Activated naive CD4-positive, alpha-beta T cell treated with anti-CD3 and anti-CD28 coated beads for 36 hours (primary cell): ENCODE data around the gene DFFB. TPM values are rescaled to one million over a fixed set of nuclear protein-coding genes. Genes with fewer than 3 reads are reported as not detected.
A peak's percentile ranks its signal among the peaks of the same experiment; 100 is the strongest.

ENCODE experiments used
- CTCF ChIA-PET: fragments of 350-600 bp; sonication (Branson Sonifier 250); formaldehyde crosslinking; loops from one replicate; lab custom pipeline; 2021; ENCODE audit warnings: antibody characterized with exemption; lab: Charles Lee
- DNase-seq: peaks from one replicate; pipeline ENCODE4 v3.0.0-alpha.2; 2020
- H3K27ac Mint-ChIP-seq: one replicate; pipeline ENCODE4 v1.8.0; 2021; ENCODE audit warnings: mild to moderate bottlenecking, mixed read lengths
- H3K27me3 Mint-ChIP-seq: one replicate; pipeline ENCODE4 v1.8.0; 2021; ENCODE audit warnings: low read depth, mixed read lengths
- H3K36me3 Mint-ChIP-seq: one replicate; pipeline ENCODE4 v1.8.0; 2021; ENCODE audit warnings: low read depth, mixed read lengths
- H3K4me1 Mint-ChIP-seq: one replicate; pipeline ENCODE4 v1.8.0; 2021; ENCODE audit warnings: low read depth, mixed read lengths
- H3K4me3 Mint-ChIP-seq: one replicate; pipeline ENCODE4 v1.8.0; 2021; ENCODE audit warnings: mild to moderate bottlenecking, moderate library complexity, mixed read lengths
- H3K9me3 Mint-ChIP-seq: one replicate; pipeline ENCODE4 v1.8.0; 2021; ENCODE audit warnings: mixed read lengths
- intact Hi-C: fragments of 100-400 bp; cut with micrococcal nuclease; formaldehyde crosslinking; loops from one replicate; pipeline ENCODE4 v1.15.1; 2023
- total RNA-seq, 2 experiments: library from RNA; stranded (reverse); gene quantifications; one replicate each; pipeline ENCODE4 v1.2.3, GENCODE V29; 2021

Gene DFFB
- total RNA-seq, 2 experiments from 2014 or later = 6.3 to 6.5 TPM

DNA sequence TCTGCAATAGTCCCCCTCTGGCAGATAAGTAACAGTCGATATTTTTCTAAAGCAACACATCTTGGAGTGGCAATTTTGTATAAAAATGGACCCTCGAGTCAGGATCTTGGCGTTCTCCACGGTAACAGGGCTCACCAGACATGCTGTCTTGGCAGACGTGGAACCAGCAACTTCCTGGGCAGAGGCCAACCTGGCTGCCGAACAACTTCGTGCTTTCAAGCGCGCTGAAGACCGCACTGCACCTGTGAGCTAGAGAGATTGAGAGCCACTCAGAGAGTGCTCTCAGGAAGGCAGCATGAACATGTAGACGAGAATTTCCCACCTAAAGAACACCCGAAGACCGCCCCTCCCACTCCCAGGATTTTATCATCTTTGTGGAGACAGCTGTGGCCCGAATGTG is 35.5 kb downstream of the DFFB start:
- H3K9me3 Mint-ChIP-seq = peaks cover 3% of the 10 kb centered on the region
- no peak for DNase-seq
- intact Hi-C loops = no loop called here
- H3K27me3 Mint-ChIP-seq = no peaks in the 10 kb centered on the region
- no peak overlapping the region for H3K4me3 Mint-ChIP-seq
- H3K27ac Mint-ChIP-seq = no peak overlapping the region
- CTCF ChIA-PET = no interaction called here
- peaks cover 39% of the 10 kb centered on the region for H3K36me3 Mint-ChIP-seq
- peaks cover 36% of the 10 kb centered on the region for H3K4me1 Mint-ChIP-seq

DNA sequence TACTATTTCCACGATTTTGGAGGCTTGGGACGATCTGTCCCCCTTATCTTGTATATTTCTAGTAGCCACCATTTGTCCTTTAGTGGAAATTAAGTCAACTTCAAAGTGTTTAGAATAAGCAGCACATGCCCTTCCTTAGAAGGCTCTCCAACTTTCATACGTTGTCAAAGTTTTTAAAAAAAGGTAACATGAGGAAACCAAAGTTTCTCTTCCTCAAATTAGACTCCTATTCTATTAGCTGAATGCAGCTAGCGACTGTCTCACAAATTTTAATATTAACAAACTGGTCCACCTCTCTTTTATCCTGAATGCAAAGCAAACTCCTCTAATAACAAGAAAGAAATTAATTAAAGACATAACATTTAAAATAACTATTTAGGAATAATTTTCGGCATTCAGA is 35.9 kb downstream of the DFFB start:
- CTCF ChIA-PET = no interaction called here
- DNase-seq = no peak
- peaks cover 40% of the 10 kb centered on the region for H3K4me1 Mint-ChIP-seq
- H3K36me3 Mint-ChIP-seq = peaks cover 39% of the 10 kb centered on the region
- intact Hi-C loops = no loop called here
- H3K9me3 Mint-ChIP-seq = peaks cover 4% of the 10 kb centered on the region
- H3K4me3 Mint-ChIP-seq = no peak overlapping the region
- no peak overlapping the region for H3K27ac Mint-ChIP-seq
- no peaks in the 10 kb centered on the region for H3K27me3 Mint-ChIP-seq

DNA sequence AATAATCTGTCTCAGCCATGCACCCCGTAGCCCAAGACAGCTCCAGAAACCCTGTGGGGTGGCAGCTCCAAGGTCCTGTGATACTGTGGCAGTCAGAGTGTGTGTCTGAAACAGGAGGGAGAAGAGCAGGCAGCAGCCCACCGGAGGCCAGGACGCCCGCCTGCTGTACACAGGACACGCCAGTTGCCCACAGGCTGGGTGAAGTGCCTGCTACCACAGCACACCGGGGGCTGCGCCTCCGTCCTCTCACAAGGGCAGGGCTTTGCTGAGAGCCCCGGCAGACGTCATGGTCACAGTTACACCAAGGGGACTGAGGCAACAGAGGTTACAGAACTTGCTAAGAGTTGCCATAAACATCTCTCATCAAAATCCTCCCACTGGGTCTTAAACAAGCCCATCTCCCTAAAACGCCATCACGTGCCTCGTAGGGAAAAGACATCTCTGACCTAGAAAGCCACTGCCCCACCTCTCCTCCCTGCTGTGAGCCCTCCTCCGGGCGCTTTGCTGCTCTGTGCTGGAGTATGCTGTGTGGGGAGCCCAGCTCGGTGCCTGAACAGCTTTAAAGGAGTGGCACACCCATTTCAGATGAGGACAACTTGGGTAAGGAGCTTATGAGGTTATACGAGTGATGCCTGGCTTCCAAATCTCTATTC is 37.5 kb downstream of the DFFB start:
- Mint-ChIP-seq H3K4me1 (peaks cover 51% of the 10 kb centered on the region), H3K27me3 (no peaks in the 10 kb centered on the region), H3K27ac (no peak overlapping the region), H3K36me3 (peaks cover 37% of the 10 kb centered on the region), H3K4me3 (no peak overlapping the region), H3K9me3 (peaks cover 7% of the 10 kb centered on the region)
- intact Hi-C loops = no loop called here
- no peak for DNase-seq
- CTCF ChIA-PET = no interaction called here

DNA sequence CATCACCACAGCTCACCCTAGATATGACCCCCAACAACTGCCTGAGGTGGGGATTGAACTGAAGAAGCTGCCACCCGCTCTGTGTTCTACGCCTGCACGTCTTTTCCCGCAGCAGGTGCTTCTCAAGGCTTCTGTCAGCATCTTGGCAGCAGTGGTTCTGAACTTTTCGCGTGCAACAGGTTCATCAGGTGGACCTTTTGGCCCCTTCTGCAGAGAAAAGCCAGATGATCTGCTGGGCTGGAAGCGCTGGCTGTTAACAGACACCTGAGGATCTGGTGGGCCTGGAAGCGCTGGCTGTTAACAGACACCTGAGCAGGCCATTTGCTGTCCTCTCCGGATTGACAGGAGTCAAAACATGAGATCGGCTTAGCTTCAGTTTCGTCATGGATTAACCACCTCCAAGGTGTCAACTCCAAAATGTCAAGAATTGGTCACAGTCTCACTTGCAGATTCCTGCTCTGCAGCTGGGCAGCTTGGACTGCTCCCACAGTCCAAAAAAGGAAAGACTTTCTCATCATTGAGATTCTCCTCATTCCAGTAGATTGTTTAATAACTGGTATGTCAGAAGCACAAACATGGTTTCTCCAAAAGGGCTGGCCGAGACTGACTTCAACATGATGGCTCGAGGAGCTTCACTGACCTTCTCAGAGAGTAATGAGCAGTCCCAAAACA is 38.1 kb downstream of the DFFB start:
- CTCF ChIA-PET = interaction anchor here (1.0 kb wide), 1 partner anchor 38 kb away, joined by 4 read pairs; the partner anchor contains the start of gene DFFB
- intact Hi-C loops = no loop called here
- Mint-ChIP-seq H3K27me3 (no peaks in the 10 kb centered on the region), H3K4me1 (peaks cover 44% of the 10 kb centered on the region), H3K36me3 (peaks cover 32% of the 10 kb centered on the region), H3K27ac (no peak overlapping the region), H3K9me3 (peaks cover 7% of the 10 kb centered on the region), H3K4me3 (no peak overlapping the region)
- DNase-seq = no peak

DNA sequence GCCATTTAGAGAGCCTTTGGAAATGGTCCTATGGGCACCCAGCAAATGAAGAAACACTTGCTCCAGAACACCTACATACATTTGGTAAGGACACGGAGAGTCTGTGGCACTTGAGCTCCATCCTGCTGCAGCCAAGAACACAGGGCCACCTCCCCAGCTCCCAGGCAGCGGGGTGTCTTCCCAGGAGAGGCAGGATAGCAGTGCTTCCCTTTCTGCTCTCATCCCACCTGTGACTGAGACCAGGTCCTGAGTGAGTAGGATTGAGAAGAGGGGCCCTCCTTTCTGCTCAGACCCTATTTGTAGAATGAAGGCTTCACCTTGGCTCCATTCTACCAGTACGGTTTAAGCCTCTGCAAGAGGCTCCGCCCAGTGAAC is 38.7 kb downstream of the DFFB start:
- Mint-ChIP-seq H3K27me3 (no peaks in the 10 kb centered on the region), H3K9me3 (peaks cover 7% of the 10 kb centered on the region), H3K36me3 (peaks cover 27% of the 10 kb centered on the region), H3K4me1 (peaks cover 39% of the 10 kb centered on the region), H3K27ac (no peak overlapping the region), H3K4me3 (no peak overlapping the region)
- intact Hi-C loops = no loop called here
- CTCF ChIA-PET = interaction anchor here (1.0 kb wide), 1 partner anchor 38 kb away, joined by 4 read pairs; the partner anchor contains the start of gene DFFB
- no peak for DNase-seq

DNA sequence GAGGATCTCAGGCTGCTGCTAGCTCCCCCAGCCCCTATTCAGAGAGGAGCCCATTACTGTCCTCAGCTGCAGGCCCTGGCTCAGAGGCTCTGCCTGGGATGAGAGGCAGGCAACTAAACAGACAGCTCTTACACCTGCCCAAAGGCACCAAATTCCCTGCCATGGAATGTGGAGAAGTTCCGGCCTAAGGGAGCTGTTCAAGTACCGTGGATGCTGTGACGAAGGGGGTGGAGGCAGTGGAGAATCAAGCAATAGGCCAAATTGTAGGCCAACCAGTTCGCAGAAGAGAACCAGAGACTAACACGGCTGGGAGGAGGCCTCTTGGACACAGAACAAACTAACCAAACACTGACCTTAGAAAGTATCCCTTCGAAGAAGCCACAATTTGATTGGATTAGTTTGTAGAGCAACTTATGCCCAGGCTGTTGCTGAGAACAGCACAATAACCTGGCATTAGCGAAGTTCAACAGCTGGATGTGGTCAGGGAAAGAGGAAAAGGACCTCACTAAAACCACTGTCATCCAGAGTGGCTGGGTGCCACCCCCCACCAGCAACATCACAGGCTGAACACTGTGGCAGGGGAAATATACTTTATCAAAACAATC is 39.2 kb downstream of the DFFB start:
- CTCF ChIA-PET = interaction anchor here (1.0 kb wide), 1 partner anchor 39 kb away, joined by 4 read pairs; the partner anchor contains the start of gene DFFB
- Mint-ChIP-seq H3K27me3 (no peaks in the 10 kb centered on the region), H3K36me3 (peaks cover 24% of the 10 kb centered on the region), H3K27ac (no peak overlapping the region), H3K4me3 (no peak overlapping the region), H3K4me1 (peaks cover 37% of the 10 kb centered on the region), H3K9me3 (peaks cover 7% of the 10 kb centered on the region)
- DNase-seq = no peak
- intact Hi-C loops = no loop called here

DNA sequence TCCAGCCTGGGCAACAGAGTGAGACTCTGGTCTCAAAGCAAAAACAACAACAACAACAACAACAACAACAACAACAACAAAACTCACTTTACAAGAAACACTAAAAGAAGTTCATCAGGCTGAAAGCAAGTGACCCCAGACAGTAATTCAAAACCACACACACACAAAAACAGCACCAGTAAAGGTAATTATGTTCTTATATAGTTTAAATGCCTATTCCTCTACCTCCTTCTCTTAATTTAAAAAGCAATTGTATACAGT is 41.1 kb downstream of the DFFB start:
- peaks cover 16% of the 10 kb centered on the region for H3K36me3 Mint-ChIP-seq
- CTCF ChIA-PET = no interaction called here
- intact Hi-C loops = no loop called here
- H3K9me3 Mint-ChIP-seq = peaks cover 7% of the 10 kb centered on the region
- H3K4me1 Mint-ChIP-seq = peaks cover 51% of the 10 kb centered on the region
- H3K27ac Mint-ChIP-seq = no peak overlapping the region
- H3K4me3 Mint-ChIP-seq = peak overlapping the region; percentile 90
- H3K27me3 Mint-ChIP-seq = no peaks in the 10 kb centered on the region
- no peak for DNase-seq

DNA sequence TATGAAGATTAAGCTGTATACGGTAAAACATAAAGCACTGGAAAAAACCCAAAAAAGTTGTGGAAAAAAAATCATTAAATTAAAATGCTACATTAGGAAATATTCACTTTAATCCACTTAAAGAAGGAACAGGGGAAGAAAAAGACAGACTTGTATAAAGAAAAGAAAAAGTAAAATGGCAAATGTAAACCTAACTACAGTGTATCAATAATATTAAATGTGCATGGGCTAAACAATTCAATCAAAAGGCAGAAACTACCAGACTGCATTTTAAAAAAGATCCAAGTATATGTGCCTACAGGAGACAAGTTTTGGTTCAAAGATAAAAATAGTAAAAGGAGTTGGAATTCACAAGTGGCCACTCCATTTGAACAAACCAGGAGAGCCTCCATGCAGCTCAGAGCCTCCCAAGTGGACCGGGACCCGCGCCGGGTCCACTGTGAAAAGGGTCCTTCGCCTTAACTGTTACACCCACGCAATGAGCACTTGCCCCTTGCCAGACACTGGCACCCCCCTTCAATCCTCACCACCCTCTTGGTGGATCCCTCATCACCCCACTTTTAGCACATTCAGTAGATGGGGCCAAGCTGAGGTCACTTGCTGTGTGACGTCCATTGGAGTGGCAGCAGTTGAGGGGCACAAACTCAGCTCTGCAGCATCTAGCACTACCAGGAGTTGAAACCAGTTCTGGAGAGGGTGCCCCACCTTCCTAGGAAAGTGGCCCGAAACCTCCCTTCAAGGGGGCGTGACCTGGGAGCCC is 41.9 kb downstream of the DFFB start:
- peaks cover 56% of the 10 kb centered on the region for H3K4me1 Mint-ChIP-seq

DNA sequence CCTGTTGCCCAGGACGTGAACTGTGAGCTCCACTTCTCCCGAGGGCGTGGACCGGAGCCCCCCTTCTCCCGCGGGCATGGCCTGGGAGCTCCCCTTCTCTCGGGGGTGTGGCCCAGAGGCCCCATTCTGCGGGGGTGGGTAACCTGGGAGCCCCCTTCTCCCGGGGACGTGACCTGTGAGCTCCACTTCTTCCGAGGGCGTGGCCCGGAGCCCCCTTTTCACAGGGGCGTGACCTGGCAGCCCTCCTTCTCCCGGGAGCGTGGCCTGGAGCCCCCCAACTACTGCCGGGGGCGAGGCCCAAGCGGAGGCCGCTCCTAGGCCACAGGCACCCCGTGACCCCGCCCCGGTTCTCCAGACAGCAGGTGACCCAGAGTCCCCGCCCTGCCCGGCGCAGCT is 42.5 kb downstream of the DFFB start:
- H3K4me3 Mint-ChIP-seq = peak overlapping the region; percentile 90
- CTCF ChIA-PET = interaction anchor here (1.3 kb wide), 1 partner anchor 42 kb away, joined by 5 read pairs; the partner anchor contains the start of gene DFFB
- peak overlapping the region; percentile 99 for H3K27ac Mint-ChIP-seq
- peaks cover 7% of the 10 kb centered on the region for H3K9me3 Mint-ChIP-seq
- H3K36me3 Mint-ChIP-seq = peaks cover 14% of the 10 kb centered on the region
- intact Hi-C loops = loop anchor here (1.0 to 5.0 kb wide), 7 partner anchors 42 to 1322 kb away; partner anchors contain the start of genes CEP104, DFFB, LRRC47 and SMIM1
- no peaks in the 10 kb centered on the region for H3K27me3 Mint-ChIP-seq
- DNase-seq = peak; percentile 30
- H3K4me1 Mint-ChIP-seq = peaks cover 56% of the 10 kb centered on the region

More for the DNA sequence above, 41.9 kb downstream of the DFFB start:
- intact Hi-C loops = no loop called here
- peaks cover 16% of the 10 kb centered on the region for H3K36me3 Mint-ChIP-seq
- peak overlapping the region; percentile 63 for H3K27ac Mint-ChIP-seq
- H3K4me3 Mint-ChIP-seq = peak overlapping the region; percentile 90
- no peak for DNase-seq
- CTCF ChIA-PET = interaction anchor here (0.7 to 1.3 kb wide), 2 partner anchors 12 to 41 kb away, joined by 3 to 5 read pairs; partner anchors contain the start of gene DFFB
- H3K9me3 Mint-ChIP-seq = peaks cover 7% of the 10 kb centered on the region
- no peaks in the 10 kb centered on the region for H3K27me3 Mint-ChIP-seq

DNA sequence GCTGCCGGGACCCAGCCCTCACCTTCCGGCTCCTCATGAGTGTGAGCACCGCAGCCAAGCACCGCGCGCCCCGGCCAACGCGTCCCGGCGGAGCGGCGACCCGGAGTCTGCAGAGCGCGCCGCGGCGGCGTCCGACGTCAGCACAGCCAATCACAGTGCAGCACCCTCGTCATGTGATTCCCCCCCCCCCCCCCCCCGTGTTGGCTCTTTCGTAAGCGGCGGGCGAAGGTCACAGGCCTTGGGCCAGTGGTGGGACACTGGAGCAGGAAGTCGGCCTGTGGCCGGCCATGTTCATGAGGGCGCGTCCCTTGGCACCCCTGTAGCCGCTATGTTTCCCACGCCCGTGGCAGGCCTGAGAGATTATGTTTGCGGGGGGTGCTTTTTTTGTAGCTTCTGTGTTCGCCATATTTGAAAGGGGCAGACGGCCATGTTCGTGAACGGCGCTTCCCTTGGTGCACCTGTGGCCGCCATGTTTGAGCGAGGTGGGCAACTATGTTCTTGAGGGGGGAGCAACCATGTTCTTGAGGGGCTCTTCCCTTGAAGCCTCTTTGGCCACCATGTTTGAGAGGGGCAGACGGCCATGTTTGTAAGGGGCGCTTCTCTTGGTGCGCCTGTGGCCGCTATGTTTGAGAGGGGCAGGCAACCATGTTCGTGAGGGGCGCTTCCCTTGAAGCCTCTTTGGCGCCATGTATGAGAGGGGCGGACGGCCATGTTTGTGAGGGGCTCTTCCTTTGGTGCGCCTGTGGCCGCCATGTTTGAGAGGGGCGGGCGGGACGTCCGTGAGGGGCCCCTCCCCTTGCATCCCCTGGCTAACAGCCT is 43.1 kb downstream of the DFFB start, which contains the start of gene C1orf174:
Gene C1orf174 (minus strand): TSS at position 123 of the 819 bp plus-strand sequence. CDS start 86 bp downstream, at position 37.
- Mint-ChIP-seq H3K27me3 (no peaks in the 10 kb centered on the region), H3K4me1 (peaks cover 54% of the 10 kb centered on the region), H3K36me3 (peaks cover 14% of the 10 kb centered on the region), H3K27ac (peak within 1 kb of the TSS; percentile 99), H3K9me3 (peaks cover 7% of the 10 kb centered on the region), H3K4me3 (peak within 1 kb of the TSS; percentile 90)
- CTCF ChIA-PET = interaction anchor here (1.3 kb wide), 1 partner anchor 43 kb away, joined by 5 read pairs; the partner anchor contains the start of gene DFFB
- intact Hi-C loops = loop anchor here (1.0 to 5.0 kb wide), 7 partner anchors 43 to 1323 kb away; partner anchors contain the start of genes CEP104, DFFB, LRRC47 and SMIM1
- DNase-seq = peak; percentile 93

DNA sequence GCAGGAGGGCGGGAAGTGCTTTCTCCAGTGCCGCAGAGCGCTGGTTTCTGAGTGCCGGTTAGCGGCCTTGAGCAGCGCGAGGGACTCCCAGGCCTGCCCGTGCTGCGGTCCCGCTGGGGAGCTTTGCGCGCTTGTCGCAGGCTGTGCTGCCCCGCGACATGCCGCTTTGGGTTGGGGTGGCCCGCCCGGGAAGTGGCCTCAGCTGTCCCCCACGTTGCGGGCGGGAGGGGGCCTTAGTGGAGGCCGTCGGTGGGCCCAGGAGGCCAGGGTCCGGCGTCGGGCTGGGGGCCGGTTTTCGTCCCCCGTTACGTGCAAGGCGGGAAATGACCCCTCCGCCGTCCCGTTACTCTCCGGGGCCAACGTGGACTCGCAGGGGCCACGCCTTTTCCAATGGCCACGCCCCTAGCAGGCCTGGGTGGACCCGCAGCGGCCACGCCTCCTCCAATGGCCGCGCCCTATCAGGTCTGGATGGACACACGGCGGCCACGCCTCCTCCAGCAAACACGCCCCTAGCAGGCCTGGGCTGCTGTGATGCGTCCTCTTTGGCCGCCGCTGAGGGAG is 43.8 kb downstream of the DFFB start:
- H3K27me3 Mint-ChIP-seq = no peaks in the 10 kb centered on the region

More for the DNA sequence above, 43.8 kb downstream of the DFFB start:
- intact Hi-C loops = loop anchor here (1.0 to 5.0 kb wide), 7 partner anchors 44 to 1324 kb away; partner anchors contain the start of genes CEP104, DFFB, LRRC47 and SMIM1
- peak; percentile 92 for DNase-seq
- H3K9me3 Mint-ChIP-seq = peaks cover 7% of the 10 kb centered on the region
- H3K4me3 Mint-ChIP-seq = peak overlapping the region; percentile 90
- CTCF ChIA-PET = no interaction called here
- peaks cover 14% of the 10 kb centered on the region for H3K36me3 Mint-ChIP-seq
- peaks cover 51% of the 10 kb centered on the region for H3K4me1 Mint-ChIP-seq
- H3K27ac Mint-ChIP-seq = peak overlapping the region; percentile 99
